ENCODE results near the gene RAB3IP.

Gene RAB3IP

DNA sequence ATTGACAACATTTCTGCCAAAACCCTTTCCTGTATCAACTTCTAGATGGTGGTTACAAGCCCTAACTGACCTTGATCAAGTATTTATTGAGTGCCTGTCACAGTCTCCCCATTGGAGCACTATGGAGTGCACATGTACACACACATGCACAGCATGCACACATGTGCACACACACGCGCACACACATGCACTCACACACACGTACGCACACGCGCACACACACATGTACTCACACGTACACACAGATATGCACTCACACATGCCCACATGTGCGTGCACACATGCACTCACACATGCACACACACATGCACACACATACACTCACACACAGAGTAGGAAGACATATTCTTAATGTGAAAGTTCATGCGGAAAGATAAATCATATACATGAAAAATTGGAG is 130.0 kb downstream of the RAB3IP start:
- Histone ChIP-seq H3K27ac (ENCODE audit: low read length) (no peak overlapping the region), H3K9ac (ENCODE audit: low read length in 2 of 2) (no peak overlapping the region), H3K27me3 (ENCODE audit: control insufficient read depth in 1 of 2, insufficient read depth in 2 of 2, low read length in 2 of 2) (peaks cover 0 to 2% of the 10 kb centered on the region in 2 donors), H3K4me3 (ENCODE audit: low read length in 2 of 2) (no peak overlapping the region), H3K4me1 (ENCODE audit: control insufficient read depth, insufficient read depth, low read length) (no peaks in the 10 kb centered on the region), H3K36me3 (ENCODE audit: control insufficient read depth in 2 of 2, insufficient read depth in 2 of 2, low read length in 2 of 2) (no peaks in the 10 kb centered on the region), H3K9me3 (ENCODE audit: control insufficient read depth in 2 of 2, low read length in 2 of 2) (no peaks in the 10 kb centered on the region)

DNA sequence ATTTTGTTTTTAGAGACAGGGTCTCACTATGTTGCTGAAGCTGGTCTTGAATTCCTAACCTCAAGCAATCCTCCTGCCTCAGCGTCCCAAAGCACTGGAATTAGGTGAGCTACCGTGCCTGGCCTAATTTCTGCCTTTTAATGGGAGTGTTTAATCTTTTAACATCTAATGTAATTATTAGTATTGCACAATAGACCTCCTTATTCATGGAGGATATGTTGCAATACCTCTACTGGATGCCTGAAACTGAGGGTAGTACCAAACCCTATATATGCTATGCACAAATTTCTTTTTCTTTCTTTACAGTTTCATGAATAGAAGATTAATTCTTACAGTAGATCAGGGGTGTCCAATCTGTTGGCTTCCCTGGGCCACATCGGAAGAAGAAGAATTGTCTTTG is 134.1 kb downstream of the RAB3IP start:
- Histone ChIP-seq H3K4me1 (ENCODE audit: control insufficient read depth, insufficient read depth, low read length) (no peaks in the 10 kb centered on the region), H3K4me3 (ENCODE audit: low read length in 2 of 2) (no peak overlapping the region), H3K27ac (ENCODE audit: low read length) (no peak overlapping the region), H3K9ac (ENCODE audit: low read length in 2 of 2) (no peak overlapping the region), H3K36me3 (ENCODE audit: control insufficient read depth in 2 of 2, insufficient read depth in 2 of 2, low read length in 2 of 2) (no peaks in the 10 kb centered on the region), H3K27me3 (ENCODE audit: control insufficient read depth in 1 of 2, insufficient read depth in 2 of 2, low read length in 2 of 2) (peaks cover 2 to 6% of the 10 kb centered on the region in 2 donors), H3K9me3 (ENCODE audit: control insufficient read depth in 2 of 2, low read length in 2 of 2) (no peaks in the 10 kb centered on the region)

Data from stomach smooth muscle (tissue), 2 donors.